Left forelimb (tissue), 1 donor: ENCODE results near the gene UPB1.

Experiments
- DNase-seq: peaks from one replicate; pipeline ENCODE4 v3.0.0-alpha.2; 2018; ENCODE audit warnings: low spot score

UPB1 gene

GRCh38 chr22:24494528-24495364, at the start of gene UPB1:
Gene UPB1, plus strand, starts transcription at chr22:24495332. Its CDS starts 72 bp downstream, at chr22:24495404.
- DNase-seq = no peak

GRCh38 chr22:24445481-24446259, 49.5 kb upstream of the UPB1 start:
- DNase-seq = no peak

- no peak for DNase-seq
These were observed 48.9 kb upstream of the UPB1 start for GRCh38 chr22:24446260-24446611.

GRCh38 chr22:24450610-24451009, 44.5 kb upstream of the UPB1 start:
- DNase-seq = no peak

GRCh38 chr22:24451162-24451561, 44.0 kb upstream of the UPB1 start:
- no peak for DNase-seq

GRCh38 chr22:24453853-24454252, 41.3 kb upstream of the UPB1 start:
- DNase-seq = no peak

GRCh38 chr22:24455039-24455438, 40.1 kb upstream of the UPB1 start:
- DNase-seq = no peak

- DNase-seq = no peak
These were observed 39.2 kb upstream of the UPB1 start for GRCh38 chr22:24455751-24456426.

GRCh38 chr22:24457894-24458420, 37.2 kb upstream of the UPB1 start:
- DNase-seq = no peak

GRCh38 chr22:24459911-24460310, 35.2 kb upstream of the UPB1 start:
- no peak for DNase-seq

- no peak for DNase-seq
These were observed 34.6 kb upstream of the UPB1 start for GRCh38 chr22:24460418-24461089.

- no peak for DNase-seq
These were observed 31.9 kb upstream of the UPB1 start for GRCh38 chr22:24463071-24463760.

- DNase-seq = no peak
These were observed 29.6 kb upstream of the UPB1 start for GRCh38 chr22:24465566-24465965.

GRCh38 chr22:24465975-24466374, 29.2 kb upstream of the UPB1 start:
- DNase-seq = no peak

GRCh38 chr22:24466716-24467328, 28.3 kb upstream of the UPB1 start:
- no peak for DNase-seq

- no peak for DNase-seq
These were observed 27.8 kb upstream of the UPB1 start for GRCh38 chr22:24467340-24467739.

GRCh38 chr22:24471570-24471969, 23.6 kb upstream of the UPB1 start:
- no peak for DNase-seq

GRCh38 chr22:24473284-24473683, 21.8 kb upstream of the UPB1 start:
- DNase-seq = no peak

- DNase-seq = no peak
These were observed 20.9 kb upstream of the UPB1 start for GRCh38 chr22:24474221-24474620.

- DNase-seq = no peak
These were observed 20.4 kb upstream of the UPB1 start for GRCh38 chr22:24474649-24475255.
